ENCODE data around the gene EMILIN3.

EMILIN3 gene

GRCh38 chr20:41344477-41344876, 22.1 kb downstream of the EMILIN3 start:
- Histone ChIP-seq H3K9me3 (ENCODE audit: control insufficient read depth, insufficient read depth, low read length) (no peaks in the 10 kb centered on the region), H3K27ac (ENCODE audit: low read depth, low read length) (no peak overlapping the region), H3K27me3 (ENCODE audit: control insufficient read depth, insufficient read depth, low read length) (peaks cover 3% of the 10 kb centered on the region), H3K4me1 (ENCODE audit: control insufficient read depth, insufficient read depth, low read length) (peaks cover 7% of the 10 kb centered on the region; the same call in 1 of the 2 replicates), H3K9ac (ENCODE audit: low read depth, low read length) (no peak overlapping the region), H3K36me3 (ENCODE audit: control insufficient read depth, insufficient read depth, low read length) (no peaks in the 10 kb centered on the region), H3K4me3 (ENCODE audit: low read depth, low read length) (no peak overlapping the region)

DNA sequence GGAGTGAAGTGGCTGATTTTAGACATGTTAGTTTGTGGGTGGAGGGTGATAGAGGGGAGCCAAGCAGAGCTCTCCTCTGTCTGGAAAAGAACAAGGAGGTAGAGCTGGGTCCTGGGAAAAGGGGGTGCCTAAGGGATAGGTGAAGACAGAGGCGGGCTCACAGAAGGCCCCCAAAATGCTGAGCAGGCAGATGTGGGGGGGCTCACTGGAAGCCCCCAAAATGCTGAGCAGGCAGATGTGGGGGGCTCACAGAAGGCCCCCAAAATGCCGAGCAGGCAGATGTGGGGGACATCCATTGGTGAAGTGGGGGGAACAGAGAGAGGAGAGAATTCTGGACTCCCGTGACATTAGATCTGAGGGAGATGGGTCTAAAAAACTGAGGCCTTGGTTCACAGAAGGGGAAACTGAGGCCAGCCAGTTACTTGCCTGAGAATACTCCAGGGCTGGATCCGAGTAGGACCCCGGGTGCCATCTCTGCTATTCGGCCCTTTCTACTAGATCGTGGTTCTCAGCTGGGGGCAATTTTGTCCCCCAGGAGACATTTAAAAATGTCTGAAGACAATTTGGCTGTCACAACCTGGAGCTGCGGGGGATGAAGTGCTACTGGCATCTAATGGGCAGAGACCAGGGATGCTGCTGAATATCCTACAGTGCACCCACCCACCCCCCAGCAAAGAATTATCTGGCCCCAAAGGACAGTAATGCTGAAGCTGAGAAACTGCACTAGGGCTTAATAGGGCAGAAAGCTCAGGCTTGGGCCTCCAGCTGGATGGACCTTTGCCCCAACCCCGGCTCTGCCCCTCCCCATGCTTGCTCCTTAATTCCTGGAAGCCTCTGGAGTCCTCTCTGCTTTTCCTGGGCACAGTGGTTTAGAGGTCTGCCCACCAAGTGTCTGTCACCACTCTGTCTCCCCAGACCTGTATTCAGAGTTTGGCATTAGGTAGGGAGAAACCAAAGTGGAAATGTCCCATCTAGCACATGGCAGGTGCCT, 23.8 kb downstream of the EMILIN3 start:
- Histone ChIP-seq H3K27me3 (ENCODE audit: control insufficient read depth, insufficient read depth, low read length) (peaks cover 8% of the 10 kb centered on the region), H3K9me3 (ENCODE audit: control insufficient read depth, insufficient read depth, low read length) (no peaks in the 10 kb centered on the region), H3K27ac (ENCODE audit: low read depth, low read length) (no peak overlapping the region), H3K4me1 (ENCODE audit: control insufficient read depth, insufficient read depth, low read length) (peaks cover 10% of the 10 kb centered on the region; the same call in 1 of the 2 replicates), H3K4me3 (ENCODE audit: low read depth, low read length) (no peak overlapping the region), H3K9ac (ENCODE audit: low read depth, low read length) (no peak overlapping the region), H3K36me3 (ENCODE audit: control insufficient read depth, insufficient read depth, low read length) (no peaks in the 10 kb centered on the region)

- Histone ChIP-seq H3K27ac (ENCODE audit: low read depth, low read length) (peak within 1 kb of the TSS; percentile 67), H3K36me3 (ENCODE audit: control insufficient read depth, insufficient read depth, low read length) (no peaks in the 10 kb centered on the region), H3K4me1 (ENCODE audit: control insufficient read depth, insufficient read depth, low read length) (peaks cover 10% of the 10 kb centered on the region; the same call in 1 of the 2 replicates), H3K4me3 (ENCODE audit: low read depth, low read length) (peak within 1 kb of the TSS; percentile 67), H3K9ac (ENCODE audit: low read depth, low read length) (no peak within 1 kb of the TSS), H3K9me3 (ENCODE audit: control insufficient read depth, insufficient read depth, low read length) (no peaks in the 10 kb centered on the region), H3K27me3 (ENCODE audit: control insufficient read depth, insufficient read depth, low read length) (peaks cover 8% of the 10 kb centered on the region)
Measured at GRCh38 chr20:41340327-41341055, 26.1 kb downstream of the EMILIN3 start, which contains the start of gene LPIN3. TSS of gene LPIN3 (plus strand) at chr20:41340821. CDS start at chr20:41345804, 4,983 bp downstream.

DNA sequence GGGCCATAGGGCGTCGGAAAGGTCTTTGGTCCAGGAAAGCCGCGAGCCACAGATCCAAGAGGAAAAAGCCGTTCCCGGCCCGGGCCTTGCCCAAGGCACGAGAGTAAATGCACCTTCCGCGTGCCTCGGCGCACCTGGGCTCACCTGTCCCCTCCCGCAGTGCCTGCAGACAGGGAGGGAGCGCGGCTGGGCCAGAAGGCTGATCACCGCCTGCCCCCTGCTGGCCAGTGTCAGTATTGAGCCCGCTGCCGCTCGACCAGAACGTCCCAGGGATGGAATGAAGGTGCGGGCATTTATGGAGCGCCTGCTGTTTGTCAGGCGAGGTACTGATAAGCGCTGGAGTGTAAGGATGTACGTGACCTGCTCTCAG, 26.7 kb downstream of the EMILIN3 start:
- H3K4me3 ChIP-seq (ENCODE audit: low read depth, low read length) = peak overlapping the region; percentile 67
- H3K27me3 ChIP-seq (ENCODE audit: control insufficient read depth, insufficient read depth, low read length) = peaks cover 8% of the 10 kb centered on the region
- no peak overlapping the region for H3K9ac ChIP-seq (ENCODE audit: low read depth, low read length)
- no peaks in the 10 kb centered on the region for H3K9me3 ChIP-seq (ENCODE audit: control insufficient read depth, insufficient read depth, low read length)
- H3K4me1 ChIP-seq (ENCODE audit: control insufficient read depth, insufficient read depth, low read length) = peaks cover 10% of the 10 kb centered on the region; the same call in 1 of the 2 replicates
- H3K27ac ChIP-seq (ENCODE audit: low read depth, low read length) = peak overlapping the region; percentile 67
- no peaks in the 10 kb centered on the region for H3K36me3 ChIP-seq (ENCODE audit: control insufficient read depth, insufficient read depth, low read length)

DNA sequence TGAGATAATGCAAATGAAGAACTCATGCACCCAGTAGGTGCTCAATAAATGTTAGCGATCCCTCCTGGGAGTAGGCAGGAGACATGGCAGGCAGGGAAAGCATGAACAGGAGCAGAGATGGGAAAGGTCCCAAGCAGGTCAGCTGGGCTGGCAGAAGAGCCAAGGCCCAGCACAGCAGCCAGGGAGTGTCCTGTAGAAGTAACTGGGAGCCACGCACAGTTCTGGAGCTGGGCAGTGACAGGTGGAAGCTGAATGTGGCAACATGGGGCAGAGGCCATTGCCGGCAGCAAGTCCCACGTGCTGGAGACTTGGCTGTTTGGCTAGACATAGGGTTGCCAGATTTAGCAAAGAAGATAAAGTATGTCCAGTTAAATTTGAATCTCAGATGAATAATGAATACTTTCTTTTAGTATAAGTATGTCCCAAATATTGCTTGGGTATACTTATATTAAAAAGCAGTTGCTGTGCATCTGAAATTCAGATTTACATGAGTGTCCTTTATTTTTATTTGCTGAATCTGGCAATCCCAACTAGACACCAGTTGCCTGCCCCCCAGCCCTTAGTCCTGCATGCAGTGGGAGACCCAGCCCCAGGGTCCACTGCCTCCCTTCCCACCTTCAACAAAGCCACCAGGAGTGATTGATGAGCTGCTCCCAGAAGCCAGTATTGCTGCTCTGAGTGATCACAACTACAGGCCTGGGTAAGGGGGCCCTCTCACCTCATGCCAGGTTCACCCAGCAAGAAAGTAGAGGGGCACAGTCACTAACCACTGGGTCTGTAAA, 29.7 kb downstream of the EMILIN3 start:
- peaks cover 10% of the 10 kb centered on the region; the same call in 1 of the 2 replicates for H3K4me1 ChIP-seq (ENCODE audit: control insufficient read depth, insufficient read depth, low read length)
- H3K9me3 ChIP-seq (ENCODE audit: control insufficient read depth, insufficient read depth, low read length) = no peaks in the 10 kb centered on the region
- peaks cover 8% of the 10 kb centered on the region for H3K27me3 ChIP-seq (ENCODE audit: control insufficient read depth, insufficient read depth, low read length)
- H3K27ac ChIP-seq (ENCODE audit: low read depth, low read length) = no peak overlapping the region
- H3K36me3 ChIP-seq (ENCODE audit: control insufficient read depth, insufficient read depth, low read length) = no peaks in the 10 kb centered on the region
- no peak overlapping the region for H3K4me3 ChIP-seq (ENCODE audit: low read depth, low read length)
- no peak overlapping the region for H3K9ac ChIP-seq (ENCODE audit: low read depth, low read length)

- no peak overlapping the region for H3K9ac ChIP-seq (ENCODE audit: low read depth, low read length)
- H3K4me1 ChIP-seq (ENCODE audit: control insufficient read depth, insufficient read depth, low read length) = peaks cover 6% of the 10 kb centered on the region; the same call in 1 of the 2 replicates
- no peaks in the 10 kb centered on the region for H3K9me3 ChIP-seq (ENCODE audit: control insufficient read depth, insufficient read depth, low read length)
- H3K27me3 ChIP-seq (ENCODE audit: control insufficient read depth, insufficient read depth, low read length) = peaks cover 8% of the 10 kb centered on the region
- no peak overlapping the region for H3K4me3 ChIP-seq (ENCODE audit: low read depth, low read length)
- no peak overlapping the region for H3K27ac ChIP-seq (ENCODE audit: low read depth, low read length)
- no peaks in the 10 kb centered on the region for H3K36me3 ChIP-seq (ENCODE audit: control insufficient read depth, insufficient read depth, low read length)
Measured at GRCh38 chr20:41335591-41335990, 31.0 kb downstream of the EMILIN3 start.

GRCh38 chr20:41334443-41335421, 31.9 kb downstream of the EMILIN3 start:
- H3K36me3 ChIP-seq (ENCODE audit: control insufficient read depth, insufficient read depth, low read length) = no peaks in the 10 kb centered on the region
- no peak overlapping the region for H3K27ac ChIP-seq (ENCODE audit: low read depth, low read length)
- H3K4me3 ChIP-seq (ENCODE audit: low read depth, low read length) = no peak overlapping the region
- peaks cover 7% of the 10 kb centered on the region for H3K27me3 ChIP-seq (ENCODE audit: control insufficient read depth, insufficient read depth, low read length)
- H3K9me3 ChIP-seq (ENCODE audit: control insufficient read depth, insufficient read depth, low read length) = no peaks in the 10 kb centered on the region
- H3K9ac ChIP-seq (ENCODE audit: low read depth, low read length) = no peak overlapping the region
- H3K4me1 ChIP-seq (ENCODE audit: control insufficient read depth, insufficient read depth, low read length) = peaks cover 5% of the 10 kb centered on the region; the same call in 1 of the 2 replicates

- H3K27me3 ChIP-seq (ENCODE audit: control insufficient read depth, insufficient read depth, low read length) = 0 out of 2 replicates have a peak, but pooled peaks cover under 1% of the 10 kb centered on the region
Measured at GRCh38 chr20:41334036-41334435, 32.6 kb downstream of the EMILIN3 start.

GRCh38 chr20:41331731-41332130, 34.9 kb downstream of the EMILIN3 start:
- Histone ChIP-seq H3K27ac (ENCODE audit: low read depth, low read length) (no peak overlapping the region), H3K36me3 (ENCODE audit: control insufficient read depth, insufficient read depth, low read length) (no peaks in the 10 kb centered on the region), H3K9ac (ENCODE audit: low read depth, low read length) (no peak overlapping the region), H3K4me3 (ENCODE audit: low read depth, low read length) (no peak overlapping the region), H3K27me3 (ENCODE audit: control insufficient read depth, insufficient read depth, low read length) (no peaks in the 10 kb centered on the region), H3K9me3 (ENCODE audit: control insufficient read depth, insufficient read depth, low read length) (no peaks in the 10 kb centered on the region), H3K4me1 (ENCODE audit: control insufficient read depth, insufficient read depth, low read length) (no peaks in the 10 kb centered on the region)

More at GRCh38 chr20:41334036-41334435, 32.6 kb downstream of the EMILIN3 start:
- Histone ChIP-seq H3K27ac (ENCODE audit: low read depth, low read length) (no peak overlapping the region), H3K4me1 (ENCODE audit: control insufficient read depth, insufficient read depth, low read length) (no peaks in the 10 kb centered on the region), H3K4me3 (ENCODE audit: low read depth, low read length) (no peak overlapping the region), H3K9me3 (ENCODE audit: control insufficient read depth, insufficient read depth, low read length) (no peaks in the 10 kb centered on the region), H3K36me3 (ENCODE audit: control insufficient read depth, insufficient read depth, low read length) (no peaks in the 10 kb centered on the region), H3K9ac (ENCODE audit: low read depth, low read length) (no peak overlapping the region)
